HCT116 (cell line): ENCODE measurements around the gene RFX2. TPM values are rescaled to one million over a fixed set of nuclear protein-coding genes. Genes with fewer than 3 reads are reported as not detected.

Source experiments
- ATAC-seq: fragments of 200-7000 bp; cut with Tn5 transposase; 2 replicates; pipeline ENCODE4 v1.9.1; 2020; ENCODE audit warnings: mild to moderate bottlenecking, moderate library complexity
- BruUV-seq: library from RNA; stranded (reverse); fragments of 400-500 nt; replicated peaks from 2 replicates; lab custom pipeline; 2021; lab: Mats Ljungman, UMichigan
- CTCF ChIA-PET: fragments of 300-600 bp; sonication (Branson Sonifier 250); formaldehyde crosslinking; loops from one replicate; lab custom pipeline; 2021; ENCODE audit warnings: antibody characterized with exemption; lab: Charles Lee
- POLR2A ChIA-PET: fragments of 300-600, 350-600 bp; sonication (Branson Sonifier 250); formaldehyde crosslinking; loops from one replicate; lab custom pipeline; 2021; ENCODE audit warnings: antibody characterized with exemption; lab: Charles Lee
- RAD21 ChIA-PET, 2 experiments: fragments of 300-600 bp; sonication (Branson Sonifier 250); formaldehyde crosslinking; loops; one replicate each; lab custom pipeline; 2023; ENCODE audit warnings: low total read pairs in 2 of 2; ENCODE audit not compliant: uncharacterized antibody in 2 of 2, unreplicated experiment in 2 of 2, low non-redundant PET in 1 of 2; lab: Charles Lee
- DNase-seq: peaks from one replicate; pipeline ENCODE4 v3.0.0-alpha.2; 2010; ENCODE audit warnings: low read depth, low spot score
- H2AFZ ChIP-seq: fragments of 200-600 bp; shearing (Covaris generic), sonication (generic); 2 replicates; pipeline ENCODE4 v1.6.1; 2017; ENCODE audit warnings: low read depth, mixed run types, mixed read lengths, antibody characterized with exemption, low read length; ENCODE audit not compliant: poor library complexity, severe bottlenecking
- H3K27ac ChIP-seq: 2 replicates; pipeline ENCODE4 v1.5.1; 2012; ENCODE audit warnings: low read depth, low read length
- H3K27me3 ChIP-seq: fragments of 200-600 bp; sonication (generic); 2 replicates; pipeline ENCODE4 v1.6.1; 2016; ENCODE audit warnings: mixed run types, low read length, mixed read lengths; ENCODE audit not compliant: insufficient read depth
- H3K36me3 ChIP-seq, 2 experiments: fragments of 200-500 bp in 1 of 2; fragments of 200-600 bp in 1 of 2; sonication (Bioruptor generic) in 1 of 2; sonication (generic) in 1 of 2; 2 replicates each; pipeline versions ENCODE4 v1.5.1 to v1.6.1; 2014 to 2016; ENCODE audit warnings: low read length in 2 of 2, inconsistent platforms in 1 of 2, mixed read lengths in 1 of 2, mixed run types in 1 of 2; ENCODE audit not compliant: insufficient read depth in 2 of 2, control insufficient read depth in 1 of 2
- H3K4me1 ChIP-seq, 2 experiments: fragments of 200-600 bp in 1 of 2; sonication (generic) in 1 of 2; 2 replicates each; pipeline versions ENCODE4 v1.5.1 to v1.6.1; 2012 to 2017; ENCODE audit warnings: low read length in 2 of 2, inconsistent platforms in 1 of 2, mild to moderate bottlenecking in 1 of 2, mixed read lengths in 1 of 2, mixed run types in 1 of 2, moderate library complexity in 1 of 2; ENCODE audit not compliant: insufficient read depth in 2 of 2, control insufficient read depth in 1 of 2
- H3K4me2 ChIP-seq: fragments of 200-600 bp; sonication (generic); 2 replicates; pipeline ENCODE4 v1.6.1; 2017; ENCODE audit warnings: mixed run types, low read length, mixed read lengths
- H3K4me3 ChIP-seq, 2 experiments: fragments of 200-600 bp in 1 of 2; sonication (generic) in 1 of 2; replicated peaks in 1 of 2; 2 replicates each; pipeline ENCODE4 v1.5.1; 2011 to 2016; ENCODE audit warnings: low read length in 2 of 2, control low read depth in 1 of 2, low read depth in 1 of 2, mild to moderate bottlenecking in 1 of 2, mixed read lengths in 1 of 2, mixed run types in 1 of 2
- H3K79me2 ChIP-seq: fragments of 200-600 bp; sonication (generic); 2 replicates; pipeline ENCODE4 v1.6.1; 2017; ENCODE audit warnings: mild to moderate bottlenecking, mixed run types, low read length, moderate library complexity, mixed read lengths; ENCODE audit not compliant: insufficient read depth
- H3K9ac ChIP-seq: fragments of 200-600 bp; sonication (generic); 2 replicates; pipeline ENCODE4 v1.6.1; 2016; ENCODE audit warnings: low read length, mixed read lengths
- H3K9me2 ChIP-seq: fragments of 200-600 bp; sonication (generic), shearing (Covaris generic); 2 replicates; pipeline ENCODE4 v1.6.1; 2017; ENCODE audit warnings: mixed run types, mild to moderate bottlenecking, moderate library complexity; ENCODE audit not compliant: insufficient read depth
- H3K9me3 ChIP-seq, 2 experiments: fragments of 200-500 bp in 1 of 2; fragments of 200-600 bp in 1 of 2; sonication (Bioruptor generic) in 1 of 2; sonication (generic) in 1 of 2; 2 replicates each; pipeline ENCODE4 v1.6.1; 2014 to 2017; ENCODE audit warnings: low read length in 2 of 2, mixed read lengths in 2 of 2, inconsistent platforms in 1 of 2, low read depth in 1 of 2, mild to moderate bottlenecking in 1 of 2, mixed run types in 1 of 2, moderate library complexity in 1 of 2; ENCODE audit not compliant: control insufficient read depth in 1 of 2, insufficient read depth in 1 of 2
- H4K20me1 ChIP-seq: fragments of 200-600 bp; sonication (generic), shearing (Covaris generic); 2 replicates; pipeline ENCODE4 v1.6.1; 2017; ENCODE audit warnings: mixed run types, mild to moderate bottlenecking, moderate library complexity; ENCODE audit not compliant: insufficient read depth
- CEBPB ChIP-seq: IDR thresholded peaks from 2 replicates; pipeline ENCODE4 v1.6.1; 2012; ENCODE audit warnings: low read depth
- EGR1 ChIP-seq: IDR thresholded peaks from 2 replicates; pipeline ENCODE4 v1.6.1; 2012; ENCODE audit warnings: low read depth
- ELF1 ChIP-seq: IDR thresholded peaks from 2 replicates; pipeline ENCODE4 v1.6.1; 2012; ENCODE audit warnings: low read depth, borderline replicate concordance
- EZH2phosphoT487 ChIP-seq: fragments of 200-600 bp; IDR thresholded peaks from 2 replicates; pipeline ENCODE4 v1.6.1; 2018; ENCODE audit warnings: antibody characterized with exemption, borderline replicate concordance
- POLR2A ChIP-seq: IDR thresholded peaks from 2 replicates; pipeline ENCODE4 v1.7.0; 2011; ENCODE audit warnings: borderline replicate concordance; ENCODE audit not compliant: insufficient read depth, insufficient read length; ENCODE audit errors: extremely low read depth
- POLR2AphosphoS5 ChIP-seq: IDR thresholded peaks from 2 replicates; pipeline ENCODE4 v1.6.1; 2011; ENCODE audit warnings: mild to moderate bottlenecking, low read depth, low read length, moderate library complexity
- SIN3A ChIP-seq: IDR thresholded peaks from 2 replicates; pipeline ENCODE4 v1.6.1; 2012; ENCODE audit warnings: low read depth
- SP1 ChIP-seq: IDR thresholded peaks from 2 replicates; pipeline ENCODE4 v1.6.1; 2012; ENCODE audit warnings: low read depth
- TCF7L2 ChIP-seq: IDR thresholded peaks from 2 replicates; pipeline ENCODE4 v1.7.0; 2011; ENCODE audit warnings: borderline replicate concordance, inconsistent platforms; ENCODE audit not compliant: insufficient read depth, insufficient read length; ENCODE audit errors: extremely low read depth
- ZFX ChIP-seq: fragments of 450-650 bp; IDR thresholded peaks from 2 replicates; pipeline ENCODE4 v1.6.1; 2017
- ZNF274 ChIP-seq: fragments of 200-500 bp; sonication (Bioruptor generic); IDR thresholded peaks from 2 replicates; pipeline ENCODE4 v1.6.1; 2014; ENCODE audit warnings: mild to moderate bottlenecking, low read depth, low read length, inconsistent platforms
- intact Hi-C: fragments of 100-400 bp; cut with micrococcal nuclease; formaldehyde crosslinking; loops from 2 replicates; pipeline ENCODE4 v1.10.0; 2022
- total RNA-seq: library from RNA; stranded (reverse); gene quantifications from one replicate; pipeline ENCODE4 v1.2.1, GENCODE V29; 2021; ENCODE audit not compliant: unreplicated experiment
- TF ChIP-seq, protein P1 (sequence below): IDR thresholded peaks from 2 replicates; pipeline ENCODE4 v1.6.1; 2012

Gene RFX2
- total RNA-seq, 1 experiment from 2014 or later: 13.7 TPM

GRCh38 chr19:6115992-6116391, 5.7 kb upstream of the RFX2 start:
- Histone ChIP-seq H3K79me2 (no peaks in the 10 kb centered on the region), H3K9me3 (0 out of 4 replicates have a peak, but pooled peaks cover 0 to 3% of the 10 kb centered on the region in 2 experiments), H2AFZ (no peak overlapping the region), H3K27ac (no peak overlapping the region), H3K9me2 (no peaks in the 10 kb centered on the region), H4K20me1 (no peaks in the 10 kb centered on the region), H3K27me3 (no peaks in the 10 kb centered on the region), H3K4me1 (peaks cover 2 to 6% of the 10 kb centered on the region in 2 experiments; a peak in 2 of 4 replicates), H3K4me3 (no peak overlapping the region), H3K9ac (no peak overlapping the region), H3K4me2 (no peak overlapping the region), H3K36me3 (no peaks in the 10 kb centered on the region)
- CTCF ChIA-PET: interaction anchor here (1.3 to 1.7 kb wide), 2 partner anchors 9 to 10 kb away, joined by 3 to 13 read pairs; no protein-coding TSS in a partner anchor
- intact Hi-C loops: no loop called here
- no peak for ATAC-seq
- no peak for DNase-seq
- TF ChIP-seq ZNF274 (no peak), TCF7L2 (no peak), CEBPB (no peak), SIN3A (no peak), POLR2A (no peak), SP1 (no peak), EZH2phosphoT487 (no peak), EGR1 (no peak), POLR2AphosphoS5 (no peak), ZFX (no peak), ELF1 (no peak)
- TF ChIP-seq, protein P1, sequence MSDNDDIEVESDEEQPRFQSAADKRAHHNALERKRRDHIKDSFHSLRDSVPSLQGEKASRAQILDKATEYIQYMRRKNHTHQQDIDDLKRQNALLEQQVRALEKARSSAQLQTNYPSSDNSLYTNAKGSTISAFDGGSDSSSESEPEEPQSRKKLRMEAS: no peak
- BruUV-seq: no TSS peak
- POLR2A ChIA-PET: no interaction called here
- RAD21 ChIA-PET: no interaction called here
